Neural progenitor cell (in vitro differentiated cells): ENCODE measurements around the gene HYCC1.

Source experiments
- EZH2 ChIP-seq: fragments of 200-600 bp; sonication (generic); IDR thresholded peaks from 2 replicates; pipeline ENCODE4 v1.6.1; 2017; ENCODE audit warnings: antibody characterized with exemption, mild to moderate bottlenecking, moderate library complexity
- TF ChIP-seq, protein P1 (sequence below): fragments of 200-600 bp; sonication (generic); IDR thresholded peaks from 2 replicates; pipeline ENCODE4 v1.5.1; 2017; ENCODE audit warnings: antibody characterized with exemption, mild to moderate bottlenecking

DNA sequence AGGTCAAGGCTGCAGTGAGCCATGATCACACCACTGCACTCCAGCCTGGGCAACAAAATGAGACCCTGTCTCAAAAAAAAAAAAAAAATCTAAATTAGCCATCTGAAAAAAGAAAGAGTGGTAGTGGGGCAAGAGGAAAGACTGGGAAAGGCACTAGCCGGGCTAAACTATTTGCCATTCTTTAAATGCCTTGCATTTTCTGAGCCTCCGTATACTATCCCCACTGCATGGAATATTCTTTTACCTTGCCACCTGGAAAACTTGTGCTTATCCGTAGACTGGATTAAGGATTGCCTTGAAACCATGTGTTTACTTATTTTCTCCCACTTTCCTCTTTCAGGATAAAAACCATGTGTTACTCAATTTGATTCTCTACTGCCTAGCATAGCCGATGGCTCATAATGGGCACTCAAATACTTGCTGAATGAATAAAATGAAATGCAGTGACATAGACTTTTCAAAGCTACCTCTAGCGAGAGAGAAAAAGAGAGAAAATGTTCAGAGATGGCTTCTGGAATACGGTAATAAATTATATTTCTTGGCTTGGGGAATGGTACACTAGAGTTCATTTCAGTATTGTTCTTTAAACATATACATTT, 30.6 kb downstream of the HYCC1 start:
- TF ChIP-seq EZH2 = no peak
- TF ChIP-seq, protein P1, sequence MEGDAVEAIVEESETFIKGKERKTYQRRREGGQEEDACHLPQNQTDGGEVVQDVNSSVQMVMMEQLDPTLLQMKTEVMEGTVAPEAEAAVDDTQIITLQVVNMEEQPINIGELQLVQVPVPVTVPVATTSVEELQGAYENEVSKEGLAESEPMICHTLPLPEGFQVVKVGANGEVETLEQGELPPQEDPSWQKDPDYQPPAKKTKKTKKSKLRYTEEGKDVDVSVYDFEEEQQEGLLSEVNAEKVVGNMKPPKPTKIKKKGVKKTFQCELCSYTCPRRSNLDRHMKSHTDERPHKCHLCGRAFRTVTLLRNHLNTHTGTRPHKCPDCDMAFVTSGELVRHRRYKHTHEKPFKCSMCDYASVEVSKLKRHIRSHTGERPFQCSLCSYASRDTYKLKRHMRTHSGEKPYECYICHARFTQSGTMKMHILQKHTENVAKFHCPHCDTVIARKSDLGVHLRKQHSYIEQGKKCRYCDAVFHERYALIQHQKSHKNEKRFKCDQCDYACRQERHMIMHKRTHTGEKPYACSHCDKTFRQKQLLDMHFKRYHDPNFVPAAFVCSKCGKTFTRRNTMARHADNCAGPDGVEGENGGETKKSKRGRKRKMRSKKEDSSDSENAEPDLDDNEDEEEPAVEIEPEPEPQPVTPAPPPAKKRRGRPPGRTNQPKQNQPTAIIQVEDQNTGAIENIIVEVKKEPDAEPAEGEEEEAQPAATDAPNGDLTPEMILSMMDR = no peak
